Mammary epithelial cell (primary cell): ENCODE measurements around the gene GPRC5B.

Experiments
- EZH2 ChIP-seq: IDR thresholded peaks from 2 replicates; pipeline ENCODE4 v1.6.1; 2012; ENCODE audit warnings: low read length, inconsistent platforms, borderline replicate concordance
- TF ChIP-seq, protein P1 (sequence below), 2 donors: IDR thresholded peaks in 1 of 2; conservative IDR thresholded peaks in 1 of 2; 2 replicates each; pipeline ENCODE4 v1.5.1; 2011 to 2012; ENCODE audit warnings: inconsistent platforms in 2 of 2, low read length in 2 of 2, mild to moderate bottlenecking in 2 of 2, control low read depth in 1 of 2, low read depth in 1 of 2; ENCODE audit not compliant: insufficient read depth in 1 of 2; ENCODE audit errors: extremely low read depth in 1 of 2

- TF ChIP-seq, protein P1, sequence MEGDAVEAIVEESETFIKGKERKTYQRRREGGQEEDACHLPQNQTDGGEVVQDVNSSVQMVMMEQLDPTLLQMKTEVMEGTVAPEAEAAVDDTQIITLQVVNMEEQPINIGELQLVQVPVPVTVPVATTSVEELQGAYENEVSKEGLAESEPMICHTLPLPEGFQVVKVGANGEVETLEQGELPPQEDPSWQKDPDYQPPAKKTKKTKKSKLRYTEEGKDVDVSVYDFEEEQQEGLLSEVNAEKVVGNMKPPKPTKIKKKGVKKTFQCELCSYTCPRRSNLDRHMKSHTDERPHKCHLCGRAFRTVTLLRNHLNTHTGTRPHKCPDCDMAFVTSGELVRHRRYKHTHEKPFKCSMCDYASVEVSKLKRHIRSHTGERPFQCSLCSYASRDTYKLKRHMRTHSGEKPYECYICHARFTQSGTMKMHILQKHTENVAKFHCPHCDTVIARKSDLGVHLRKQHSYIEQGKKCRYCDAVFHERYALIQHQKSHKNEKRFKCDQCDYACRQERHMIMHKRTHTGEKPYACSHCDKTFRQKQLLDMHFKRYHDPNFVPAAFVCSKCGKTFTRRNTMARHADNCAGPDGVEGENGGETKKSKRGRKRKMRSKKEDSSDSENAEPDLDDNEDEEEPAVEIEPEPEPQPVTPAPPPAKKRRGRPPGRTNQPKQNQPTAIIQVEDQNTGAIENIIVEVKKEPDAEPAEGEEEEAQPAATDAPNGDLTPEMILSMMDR (conservative IDR thresholded peaks at IDR 0.05 in 1 of 2, IDR thresholded peaks at IDR 0.05 in 1 of 2; ENCODE audit: extremely low read depth in 1 of 2, insufficient read depth in 1 of 2, low read depth in 1 of 2, low read length in 2 of 2) = peak; percentile 100
- TF ChIP-seq EZH2 = no peak
These were observed 1.7 kb upstream of the GPRC5B start for GRCh38 chr16:19886073-19886941.
